Esophagus squamous epithelium (tissue), 4 donors: ENCODE measurements around the gene CTNNA2.

Experiments
- CTCF ChIP-seq, 6 experiments: fragments of 450-650 bp in 4 of 6; fragments of 200-600 bp in 2 of 6; sonication (generic) in 2 of 6; IDR thresholded peaks; one replicate each; pipeline ENCODE4 v1.5.1; 2016 to 2019; ENCODE audit warnings: antibody characterized with exemption in 6 of 6, mild to moderate bottlenecking in 4 of 6, moderate library complexity in 4 of 6
- POLR2A ChIP-seq, 4 donors: fragments of 450-650 bp; IDR thresholded peaks; one replicate each; pipeline ENCODE4 v1.6.1; 2017; ENCODE audit warnings: antibody characterized with exemption in 4 of 4, mild to moderate bottlenecking in 4 of 4, moderate library complexity in 3 of 4

- TF ChIP-seq CTCF (IDR thresholded peaks at IDR 0.05): no peak
- no peak for TF ChIP-seq POLR2A (IDR thresholded peaks at IDR 0.05)
These were observed 709.8 kb downstream of the CTNNA2 start for GRCh38 chr2:80222644-80223043.
